ENCODE measurements around the gene CCDC85C.

- no peak for TF ChIP-seq POLR2AphosphoS5 (IDR thresholded peaks at IDR 0.05; ENCODE audit: low read depth, low read length)
- TF ChIP-seq POLR2A (IDR thresholded peaks at IDR 0.05; ENCODE audit: low read depth, low read length) = no peak
- TF ChIP-seq TAF1 (IDR thresholded peaks at IDR 0.05; ENCODE audit: low read depth, low read length) = no peak
- TF ChIP-seq SPI1 (IDR thresholded peaks at IDR 0.05; ENCODE audit: low read depth, low read length) = no peak
- no peak for TF ChIP-seq PAX5 (IDR thresholded peaks at IDR 0.05; ENCODE audit: insufficient read depth, low read length, severe bottlenecking)
Measured at GRCh38 chr14:99450266-99450665, 153.7 kb downstream of the CCDC85C start.

Measured in GM12891 (cell line).